Hematopoietic multipotent progenitor cell (in vitro differentiated cells): Measurements from ENCODE around the gene DMTF1. TPM values are rescaled to one million over a fixed set of nuclear protein-coding genes. Genes with fewer than 3 reads are reported as not detected.
A peak's percentile ranks its signal among the peaks of the same experiment; 100 is the strongest.
"Not testable (repeated sequence)": the region's sequence is repeated elsewhere in the genome, so short reads cannot be mapped to it uniquely, and the experiment has no call there.

ENCODE experiments used
- DNase-seq, 3 donors: peaks; one replicate each; pipeline ENCODE4 v3.0.0-alpha.2; 2011 to 2015; ENCODE audit warnings: low read depth in 2 of 3, low spot score in 2 of 3
- small RNA-seq: library from RNA; depleted of rRNA; stranded (forward); fragments of <200 nt; gene quantifications from one replicate; pipeline ENCODE3, GENCODE V24; 2012
- total RNA-seq: library from RNA; depleted of rRNA; stranded (reverse); fragments of >200 nt; gene quantifications from one replicate; pipeline ENCODE4 v1.2.3, GENCODE V29; 2012

Gene DMTF1
- total RNA-seq, 1 donor, result 66.8 TPM

GRCh38 chr7:87220026-87220733 lies 67.9 kb downstream of the DMTF1 start:
- DNase-seq, result peak; percentile 67 to 77 (median 70)

DNA sequence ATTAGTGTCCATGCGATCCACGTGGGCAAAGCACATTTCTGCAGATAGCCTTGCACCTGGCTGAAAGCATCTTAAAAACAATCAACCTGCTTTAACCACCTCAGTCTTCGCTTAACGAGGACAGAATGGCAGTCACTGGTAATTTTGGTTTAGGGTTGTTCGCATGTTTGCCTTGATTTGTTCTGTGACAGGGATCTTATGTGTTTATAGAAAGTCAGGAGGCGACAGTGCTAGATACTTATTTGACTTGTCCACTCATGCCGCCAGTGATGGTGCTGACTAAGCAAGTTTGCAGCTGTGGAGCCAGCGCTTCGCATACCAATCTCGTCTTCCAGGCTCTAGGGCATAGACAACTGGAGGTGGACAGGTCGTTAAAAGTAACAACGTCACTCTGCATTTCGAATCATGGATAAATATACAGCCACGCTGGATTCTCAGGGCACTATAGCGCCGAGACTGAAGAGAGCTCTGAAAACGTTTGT lies 68.5 kb downstream of the DMTF1 start:
- DNase-seq, result peak in 1 of 3 donors; percentile 29

DNA sequence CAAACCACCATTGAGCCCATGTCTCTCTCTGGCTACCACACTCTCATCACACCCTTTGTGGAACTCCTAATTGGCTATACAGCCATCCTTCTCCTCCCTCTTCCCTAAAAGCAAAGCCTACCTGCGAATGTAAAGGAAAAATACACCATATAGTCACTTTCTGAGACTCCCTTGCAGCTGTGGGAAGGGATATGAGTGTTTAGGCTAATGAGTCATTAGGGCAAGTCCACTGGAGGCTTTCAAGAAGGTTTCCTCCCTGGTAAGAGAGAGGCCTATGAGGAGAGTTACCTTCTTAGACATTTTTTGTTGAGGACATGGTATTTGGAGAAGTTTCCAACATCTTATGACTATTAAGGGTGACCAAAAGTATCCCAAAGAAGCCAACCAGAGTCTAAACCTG lies 71.4 kb downstream of the DMTF1 start:
- DNase-seq, result no peak

GRCh38 chr7:87225696-87226095 lies 73.4 kb downstream of the DMTF1 start:
- no peak for DNase-seq

- DNase-seq, result no peak
Measured at GRCh38 chr7:87226495-87226894, 74.2 kb downstream of the DMTF1 start.

DNA sequence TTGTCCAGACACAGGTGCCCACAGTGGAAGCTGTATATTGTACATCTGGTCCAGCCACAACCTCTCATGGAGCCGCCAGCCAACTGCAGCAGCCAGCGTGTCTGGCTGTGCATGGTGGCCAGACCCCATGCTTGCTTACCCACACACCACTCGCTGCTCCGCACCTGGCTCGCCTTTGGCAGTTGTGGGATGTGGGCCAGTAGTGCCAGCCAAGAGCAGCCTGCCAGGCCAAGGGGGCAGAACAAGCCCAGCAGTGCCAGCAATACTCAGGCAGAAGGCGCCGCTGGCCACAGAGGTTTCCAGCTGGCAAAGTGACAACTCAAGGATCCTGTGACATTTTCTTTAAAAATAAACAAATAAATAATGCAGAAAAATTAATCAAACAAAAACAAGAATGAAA lies 79.0 kb downstream of the DMTF1 start:
- no peak for DNase-seq

- DNase-seq, result no peak
Measured at GRCh38 chr7:87231711-87232110, 79.5 kb downstream of the DMTF1 start.

- no peak for DNase-seq
Measured at GRCh38 chr7:87234949-87235348, 82.7 kb downstream of the DMTF1 start.

GRCh38 chr7:87238464-87239051 lies 86.3 kb downstream of the DMTF1 start:
- DNase-seq, result not testable (repeated sequence)

DNA sequence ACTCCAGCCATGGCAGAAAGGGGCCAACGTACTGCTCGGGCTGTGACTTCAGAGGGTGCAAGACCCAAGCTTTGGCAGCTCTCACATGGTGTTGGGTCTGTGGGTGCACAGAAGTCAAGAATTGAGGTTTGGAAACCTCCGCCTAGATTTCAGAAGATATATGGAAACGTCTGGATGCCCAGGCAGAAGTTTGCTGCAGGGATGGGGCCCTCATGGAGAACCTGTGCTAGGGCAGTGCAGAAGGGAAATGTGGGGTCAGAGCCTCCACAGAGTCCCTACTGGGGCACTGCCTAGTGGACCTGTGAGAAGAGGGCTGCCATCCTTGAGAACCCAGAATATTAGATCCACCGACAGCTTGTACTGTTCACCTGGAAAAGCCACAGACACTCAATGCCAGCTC lies 93.4 kb downstream of the DMTF1 start:
- DNase-seq, result not testable (repeated sequence)

Small RNA genes lying within 50 kb of the gene (small RNA-seq; reads per million reads assigned to genes)
- gene RF00019, result not detected
- gene RF02271, result not detected

Other genes starting within 250 kb of the DMTF1 start
- 10.8 TPM for gene ELAPOR2, start 92.8 kb upstream of the DMTF1 start, total RNA-seq
- 30.4 TPM for gene TMEM243, start 67.3 kb downstream of the DMTF1 start, total RNA-seq
- 3.8 TPM for gene CROT, start 193.2 kb downstream of the DMTF1 start, total RNA-seq